HFFc6 (cell line): ENCODE measurements around the gene PDE4D. TPM values are rescaled to one million over a fixed set of nuclear protein-coding genes. Genes with fewer than 3 reads are reported as not detected.

Source experiments
- DNase-seq: peaks from one replicate; pipeline ENCODE4 v3.0.0-alpha.2; 2018
- H3K27ac Mint-ChIP-seq: 2 replicates; pipeline ENCODE4 v1.8.0; 2020; ENCODE audit warnings: mild to moderate bottlenecking, mixed read lengths
- H3K27me3 Mint-ChIP-seq: 2 replicates; pipeline ENCODE4 v1.8.0; 2021; ENCODE audit warnings: mild to moderate bottlenecking, moderate library complexity, mixed read lengths; ENCODE audit not compliant: insufficient read depth
- H3K36me3 Mint-ChIP-seq: 2 replicates; pipeline ENCODE4 v1.8.0; 2021; ENCODE audit warnings: low read depth, mixed read lengths
- H3K4me1 Mint-ChIP-seq: 2 replicates; pipeline ENCODE4 v1.8.0; 2020; ENCODE audit warnings: low read depth, mixed read lengths
- H3K4me3 Mint-ChIP-seq: 2 replicates; pipeline ENCODE4 v1.8.0; 2020; ENCODE audit warnings: mild to moderate bottlenecking, moderate library complexity, mixed read lengths
- H3K9me3 Mint-ChIP-seq: 2 replicates; pipeline ENCODE4 v1.8.0; 2020; ENCODE audit warnings: mild to moderate bottlenecking, mixed read lengths
- CTCF ChIP-seq: fragments of 200-600 bp; sonication (generic); IDR thresholded peaks from 2 replicates; pipeline ENCODE4 v1.5.0; 2021; ENCODE audit warnings: antibody characterized with exemption, mild to moderate bottlenecking
- total RNA-seq, 6 experiments: library from RNA; stranded (reverse); fragmentation: NEBNext Ultra II Directional; extraction: Animal tissue kit (Norgen Biotek cat#: 25700); gene quantifications; 2 replicates in 1 of 6; 3 replicates in 5 of 6; pipeline ENCODE4 v1.2.3, GENCODE V29; 2021

PDE4D gene
- total RNA-seq, 6 experiments from 2014 or later, result 1.8 to 7.3 (median 6.2) TPM

DNA sequence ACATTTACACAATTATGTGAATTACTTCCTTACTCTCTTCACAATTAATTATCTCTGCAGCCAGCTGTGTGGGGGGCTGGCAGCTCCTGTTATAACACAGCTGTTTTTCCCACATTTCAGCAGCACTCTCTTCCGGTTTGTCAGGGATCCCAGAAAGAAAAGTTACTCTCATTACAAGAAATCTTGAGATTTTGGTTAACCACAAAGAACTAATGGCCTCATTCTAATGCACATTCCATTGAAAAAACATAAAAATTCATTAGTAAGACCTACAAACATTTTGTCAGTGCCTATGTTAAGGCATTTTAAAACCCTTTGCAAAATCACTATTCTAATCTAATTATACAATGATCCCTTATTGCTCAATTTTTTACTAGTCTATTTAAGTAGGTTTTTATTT, 64.1 kb downstream of the PDE4D start:
- H3K4me3 Mint-ChIP-seq, result no peak overlapping the region; the same call in 1 of the 2 replicates
- peak; percentile 83 for DNase-seq
- no peak for TF ChIP-seq CTCF
- H3K27me3 Mint-ChIP-seq, result peaks cover 22% of the 10 kb centered on the region
- peaks cover 40% of the 10 kb centered on the region for H3K4me1 Mint-ChIP-seq
- H3K9me3 Mint-ChIP-seq, result no peaks in the 10 kb centered on the region
- no peak overlapping the region; the same call in 1 of the 2 replicates for H3K27ac Mint-ChIP-seq
- H3K36me3 Mint-ChIP-seq, result no peaks in the 10 kb centered on the region

GRCh38 chr5:59828623-59829022, 64.9 kb downstream of the PDE4D start:
- Mint-ChIP-seq H3K9me3 (no peaks in the 10 kb centered on the region), H3K36me3 (no peaks in the 10 kb centered on the region), H3K27ac (no peak overlapping the region), H3K4me3 (no peak overlapping the region), H3K4me1 (peaks cover 40% of the 10 kb centered on the region), H3K27me3 (peaks cover 16% of the 10 kb centered on the region)
- TF ChIP-seq CTCF, result no peak
- DNase-seq, result no peak

GRCh38 chr5:59826996-59827395, 66.5 kb downstream of the PDE4D start:
- H3K9me3 Mint-ChIP-seq, result no peaks in the 10 kb centered on the region
- DNase-seq, result no peak
- peaks cover 15% of the 10 kb centered on the region; the same call in 1 of the 2 replicates for H3K27me3 Mint-ChIP-seq
- no peak overlapping the region for H3K4me3 Mint-ChIP-seq
- no peak for TF ChIP-seq CTCF
- peaks cover 36% of the 10 kb centered on the region for H3K4me1 Mint-ChIP-seq
- no peaks in the 10 kb centered on the region for H3K36me3 Mint-ChIP-seq
- no peak overlapping the region for H3K27ac Mint-ChIP-seq

- H3K4me1 Mint-ChIP-seq, result peaks cover under 1% of the 10 kb centered on the region; the same call in 1 of the 2 replicates
- H3K27ac Mint-ChIP-seq, result no peak overlapping the region
- TF ChIP-seq CTCF, result no peak
- H3K36me3 Mint-ChIP-seq, result no peaks in the 10 kb centered on the region
- no peak overlapping the region for H3K4me3 Mint-ChIP-seq
- peaks cover 13% of the 10 kb centered on the region; the same call in 1 of the 2 replicates for H3K27me3 Mint-ChIP-seq
- no peak for DNase-seq
- no peaks in the 10 kb centered on the region for H3K9me3 Mint-ChIP-seq
Observed at GRCh38 chr5:59823420-59823819, 70.1 kb downstream of the PDE4D start.

GRCh38 chr5:59819806-59820205, 73.7 kb downstream of the PDE4D start:
- Mint-ChIP-seq H3K4me3 (no peak overlapping the region), H3K27me3 (peaks cover 12% of the 10 kb centered on the region), H3K36me3 (no peaks in the 10 kb centered on the region), H3K27ac (no peak overlapping the region), H3K9me3 (no peaks in the 10 kb centered on the region), H3K4me1 (no peaks in the 10 kb centered on the region)
- DNase-seq, result no peak
- no peak for TF ChIP-seq CTCF

GRCh38 chr5:59817536-59817935, 76.0 kb downstream of the PDE4D start:
- Mint-ChIP-seq H3K9me3 (no peaks in the 10 kb centered on the region), H3K27ac (no peak overlapping the region)
- no peak for TF ChIP-seq CTCF

More at GRCh38 chr5:59817536-59817935, 76.0 kb downstream of the PDE4D start:
- Mint-ChIP-seq H3K36me3 (no peaks in the 10 kb centered on the region), H3K4me1 (peaks cover 5% of the 10 kb centered on the region; the same call in 1 of the 2 replicates), H3K4me3 (no peak overlapping the region), H3K27me3 (peaks cover 8% of the 10 kb centered on the region)
- no peak for DNase-seq
